GM23248 (cell line): ENCODE results near the gene USP22. TPM values are rescaled to one million over a fixed set of nuclear protein-coding genes. Genes with fewer than 3 reads are reported as not detected.
"Not testable (repeated sequence)": the region's sequence is repeated elsewhere in the genome, so short reads cannot be mapped to it uniquely, and the experiment has no call there.

Experiments used
- DNase-seq: peaks from one replicate; pipeline ENCODE4 v3.0.0-alpha.2; 2015
- H2AFZ ChIP-seq: fragments of 200-600 bp; sonication (generic); 2 replicates; pipeline ENCODE4 v1.6.1; 2016; ENCODE audit warnings: antibody characterized with exemption
- H3F3A ChIP-seq: fragments of 200-600 bp; sonication (generic); 2 replicates; pipeline ENCODE4 v1.6.1; 2016; ENCODE audit warnings: mild to moderate bottlenecking, antibody characterized with exemption, mixed run types; ENCODE audit not compliant: insufficient read depth
- H3K27ac ChIP-seq: fragments of 200-600 bp; sonication (generic); 2 replicates; pipeline ENCODE4 v1.5.1; 2016; ENCODE audit warnings: mild to moderate bottlenecking
- H3K27me3 ChIP-seq: fragments of 200-600 bp; sonication (generic); replicated peaks from 2 replicates; pipeline ENCODE4 v1.6.1; 2016; ENCODE audit warnings: mild to moderate bottlenecking; ENCODE audit not compliant: insufficient read depth
- H3K36me3 ChIP-seq: fragments of 200-600 bp; sonication (generic); 2 replicates; pipeline ENCODE4 v1.6.1; 2016; ENCODE audit warnings: low read depth, mild to moderate bottlenecking
- H3K4me1 ChIP-seq: fragments of 200-600 bp; sonication (generic); 2 replicates; pipeline ENCODE4 v1.6.1; 2016; ENCODE audit warnings: mild to moderate bottlenecking; ENCODE audit not compliant: insufficient read depth
- H3K4me2 ChIP-seq: fragments of 200-600 bp; sonication (generic); one replicate; pipeline ENCODE4 v1.6.1; 2016; ENCODE audit warnings: mild to moderate bottlenecking; ENCODE audit not compliant: unreplicated experiment
- H3K4me3 ChIP-seq: fragments of 200-600 bp; sonication (generic); 2 replicates; pipeline ENCODE4 v1.5.1; 2016; ENCODE audit warnings: mild to moderate bottlenecking
- H3K79me2 ChIP-seq: fragments of 200-600 bp; sonication (generic); 2 replicates; pipeline ENCODE4 v1.6.1; 2016; ENCODE audit warnings: mild to moderate bottlenecking; ENCODE audit not compliant: insufficient read depth
- H3K9ac ChIP-seq: fragments of 200-600 bp; sonication (generic); 2 replicates; pipeline ENCODE4 v1.6.1; 2016; ENCODE audit warnings: mild to moderate bottlenecking
- H3K9me2 ChIP-seq: fragments of 200-600 bp; sonication (generic); 2 replicates; pipeline ENCODE4 v1.6.1; 2016; ENCODE audit warnings: mixed run types, mild to moderate bottlenecking, moderate library complexity; ENCODE audit not compliant: insufficient read depth
- H3K9me3 ChIP-seq: fragments of 200-600 bp; sonication (generic); one replicate; pipeline ENCODE4 v1.6.1; 2017; ENCODE audit warnings: low read depth
- H4K20me1 ChIP-seq: fragments of 200-600 bp; sonication (generic); 2 replicates; pipeline ENCODE4 v1.6.0; 2016; ENCODE audit not compliant: insufficient read depth
- EZH2 ChIP-seq: fragments of 200-600 bp; sonication (generic); IDR thresholded peaks from 2 replicates; pipeline ENCODE4 v1.6.1; 2018; ENCODE audit warnings: antibody characterized with exemption, mild to moderate bottlenecking; ENCODE audit not compliant: insufficient read depth, poor library complexity, severe bottlenecking
- EZH2phosphoT487 ChIP-seq: fragments of 200-600 bp; sonication (generic); IDR thresholded peaks from 2 replicates; pipeline ENCODE4 v1.6.1; 2018; ENCODE audit warnings: antibody characterized with exemption, moderate library complexity, mild to moderate bottlenecking, low read depth; ENCODE audit not compliant: insufficient read depth
- WGBS, 2 experiments: methylation state at CpG; one replicate each; pipeline ENCODE4 v1.1.6; 2015 to 2017; ENCODE audit warnings: low lambda C conversion rate in 2 of 2, low coverage in 1 of 2; ENCODE audit errors: missing lambda C conversion rate in 2 of 2; 5-methylcytosine and 5-hydroxymethylcytosine counted together
- in situ Hi-C: fragments of 300-500 bp; cut with MboI; formaldehyde crosslinking; loops from 2 replicates; pipeline ENCODE4 v1.15.0; 2020
- polyA plus RNA-seq: library from polyadenylated mRNA; unstranded; fragments of >200 nt; fragmentation: Nextera tagmentation; extraction: Ambion mirVana; gene quantifications from 2 replicates; pipeline ENCODE4 v1.2.1, GENCODE V29; 2016
- total RNA-seq: library from RNA; depleted of rRNA; stranded (reverse); fragments of >200 nt; shearing (Covaris generic); gene quantifications from 2 replicates; pipeline ENCODE4 v1.2.3, GENCODE V29; 2014

USP22 gene
- total and polyA plus RNA-seq, 2 experiments from 2014 or later: 75.1 to 154 TPM

GRCh38 chr17:20982589-20983358, 60.0 kb downstream of the USP22 start:
- H3K9me2 ChIP-seq: no peaks in the 10 kb centered on the region
- no peak overlapping the region for H2AFZ ChIP-seq
- H3K4me3 ChIP-seq: no peak overlapping the region
- DNase-seq: no peak
- H4K20me1 ChIP-seq: no peaks in the 10 kb centered on the region
- no peak overlapping the region for H3K4me2 ChIP-seq
- no peaks in the 10 kb centered on the region for H3K4me1 ChIP-seq
- H3K36me3 ChIP-seq: no peaks in the 10 kb centered on the region
- H3F3A ChIP-seq: no peaks in the 10 kb centered on the region
- no peak overlapping the region for H3K27ac ChIP-seq
- H3K9me3 ChIP-seq: no peaks in the 10 kb centered on the region
- H3K27me3 ChIP-seq: peaks cover 6% of the 10 kb centered on the region; the same call in 1 of the 2 replicates
- TF ChIP-seq EZH2phosphoT487 (no peak), EZH2 (no peak)
- H3K9ac ChIP-seq: no peak overlapping the region
- H3K79me2 ChIP-seq: no peaks in the 10 kb centered on the region
- WGBS, 2 experiments: 75 to 85% methylated on average over 16 to 17 of the region's 17 CpGs
- in situ Hi-C loops: no loop called here

- in situ Hi-C loops: no loop called here
- Histone ChIP-seq H3K4me1 (no peaks in the 10 kb centered on the region), H3K9me3 (no peaks in the 10 kb centered on the region), H3K27ac (no peak overlapping the region), H2AFZ (no peak overlapping the region), H3K27me3 (peaks cover 6% of the 10 kb centered on the region; the same call in 1 of the 2 replicates), H3K9me2 (no peaks in the 10 kb centered on the region), H3K4me3 (no peak overlapping the region), H3K36me3 (no peaks in the 10 kb centered on the region), H3K9ac (no peak overlapping the region), H4K20me1 (no peaks in the 10 kb centered on the region), H3K4me2 (no peak overlapping the region), H3K79me2 (no peaks in the 10 kb centered on the region), H3F3A (no peaks in the 10 kb centered on the region)
- WGBS, 2 experiments: 80 to 81% methylated on average over 13 to 14 of the region's 14 CpGs
- TF ChIP-seq EZH2phosphoT487 (no peak), EZH2 (no peak)
- DNase-seq: no peak
Measured at GRCh38 chr17:20981046-20981920, 61.5 kb downstream of the USP22 start.

DNA sequence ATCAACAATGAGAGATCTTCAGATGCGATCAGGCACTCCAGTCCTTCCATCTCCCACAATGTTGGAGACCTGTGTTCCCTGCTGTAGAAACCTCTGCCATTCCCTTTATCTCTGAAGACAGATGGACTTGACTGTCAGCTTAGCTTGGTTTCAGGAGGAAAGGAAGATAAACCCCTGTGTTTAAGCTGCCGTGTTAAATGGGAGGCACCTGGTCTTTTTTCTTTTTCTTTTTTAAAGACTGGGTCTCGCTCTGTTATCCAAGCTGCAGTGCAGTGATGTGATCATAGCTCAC, 63.1 kb downstream of the USP22 start:
- in situ Hi-C loops: no loop called here

DNA sequence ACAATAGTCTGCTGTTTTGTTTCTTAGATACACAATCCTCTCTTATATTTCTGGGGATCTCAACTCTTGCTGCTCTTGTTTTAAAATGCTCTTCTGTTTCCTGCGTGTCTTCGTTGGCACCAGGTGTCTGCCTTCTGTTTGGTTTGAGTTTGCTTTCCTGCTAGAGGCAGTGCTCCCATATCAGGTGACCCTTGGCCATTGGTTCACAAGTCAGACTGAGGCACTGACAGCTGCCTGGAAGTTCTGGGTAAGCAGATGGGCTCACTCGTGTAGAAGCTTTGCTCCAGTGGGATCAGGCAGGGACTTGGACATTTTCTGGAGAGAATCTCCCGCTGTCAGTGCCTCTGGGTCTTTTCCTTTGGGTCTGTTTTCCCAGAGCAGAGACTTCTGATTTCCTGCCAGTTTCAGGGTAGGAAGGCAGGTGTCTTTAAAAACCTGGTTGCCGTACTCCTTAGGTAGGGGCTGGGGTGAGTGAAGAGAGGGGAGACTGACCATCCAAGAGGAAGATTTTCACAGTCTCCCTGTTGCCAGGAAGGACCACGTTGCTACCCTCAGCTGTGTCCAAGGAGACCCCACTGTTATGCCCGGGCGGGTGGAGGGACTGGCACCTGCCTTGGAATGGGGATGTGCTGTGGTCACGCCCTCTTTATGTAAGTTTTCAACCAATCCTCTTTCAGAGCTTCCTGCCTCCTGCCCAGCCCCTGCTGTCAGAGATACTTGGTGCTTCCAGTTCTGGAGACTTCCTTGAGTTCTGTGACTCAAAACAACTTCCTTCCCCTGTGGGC, 63.6 kb downstream of the USP22 start:
- H3K4me3 ChIP-seq, DNase-seq, H3K79me2 ChIP-seq, H3K4me1 ChIP-seq, H3K9me3 ChIP-seq, H3K36me3 ChIP-seq, H3K27ac ChIP-seq, in situ Hi-C loops, H2AFZ ChIP-seq, H3K9me2 ChIP-seq, H3K4me2 ChIP-seq, H4K20me1 ChIP-seq, H3K9ac ChIP-seq, H3F3A ChIP-seq: not testable (repeated sequence)
- WGBS, 2 experiments: 59 to 64% methylated on average over 9 of the region's 9 CpGs
- peaks cover 16% of the 10 kb centered on the region; the same call in 1 of the 2 replicates for H3K27me3 ChIP-seq

More for the DNA sequence above, 63.1 kb downstream of the USP22 start:
- Histone ChIP-seq H3K4me3 (no peak overlapping the region), H3K27me3 (peaks cover 11% of the 10 kb centered on the region; the same call in 1 of the 2 replicates), H3K27ac (no peak overlapping the region), H3K9me2 (no peaks in the 10 kb centered on the region), H3K9ac (no peak overlapping the region), H3K4me1 (no peaks in the 10 kb centered on the region), H3K9me3 (no peaks in the 10 kb centered on the region), H3F3A (no peaks in the 10 kb centered on the region), H3K4me2 (no peak overlapping the region), H3K79me2 (no peaks in the 10 kb centered on the region), H2AFZ (no peak overlapping the region), H4K20me1 (no peaks in the 10 kb centered on the region), H3K36me3 (no peaks in the 10 kb centered on the region)
- WGBS, 2 experiments: 74 to 84% methylated on average over 3 of the region's 3 CpGs
- no peak for DNase-seq
- TF ChIP-seq EZH2phosphoT487 (no peak), EZH2 (no peak)

GRCh38 chr17:20977609-20978253, 65.1 kb downstream of the USP22 start:
- H3K9me3 ChIP-seq, H3K79me2 ChIP-seq, H3K4me3 ChIP-seq, H4K20me1 ChIP-seq, H3K27ac ChIP-seq, H3K36me3 ChIP-seq, H3F3A ChIP-seq, H3K4me1 ChIP-seq, H3K9ac ChIP-seq, H3K4me2 ChIP-seq, H3K9me2 ChIP-seq, DNase-seq, in situ Hi-C loops, H2AFZ ChIP-seq: not testable (repeated sequence)
- peaks cover 17% of the 10 kb centered on the region; the same call in 1 of the 2 replicates for H3K27me3 ChIP-seq
- 81 to 86% methylated on average over 13 of the region's 13 CpGs for WGBS, 2 experiments
